IMR-90 (cell line): Measurements from ENCODE around the gene PTGS1. TPM values are rescaled to one million over a fixed set of nuclear protein-coding genes. Genes with fewer than 3 reads are reported as not detected.

Experiments used
- ATAC-seq: fragments of 200-7000 bp; cut with Tn5 transposase; 2 replicates; pipeline ENCODE4 v1.9.1; 2020; ENCODE audit warnings: low read depth, mild to moderate bottlenecking, moderate library complexity
- BruUV-seq: library from RNA; stranded (reverse); fragments of 400-500 nt; replicated peaks from 2 replicates; lab custom pipeline; 2021; lab: Mats Ljungman, UMichigan
- CTCF ChIA-PET: fragments of 300-600 bp; formaldehyde crosslinking; extraction: SDS; loops from one replicate; lab custom pipeline; 2021; ENCODE audit warnings: antibody characterized with exemption; lab: Yijun Ruan, JAX
- POLR2A ChIA-PET: fragments of 300-600 bp; sonication (Branson Sonifier 250); formaldehyde crosslinking; loops from one replicate; lab custom pipeline; 2022; ENCODE audit warnings: antibody characterized with exemption; ENCODE audit not compliant: unreplicated experiment; lab: Charles Lee
- DNase-seq: peaks from one replicate; pipeline ENCODE4 v3.0.0; 2013
- H2AFZ ChIP-seq: replicated peaks from 2 replicates; pipeline ENCODE3; 2013; ENCODE audit warnings: low read length, mild to moderate bottlenecking; ENCODE audit not compliant: poor library complexity
- H2AK5ac ChIP-seq: 2 replicates; pipeline ENCODE4 v1.6.1; 2013; ENCODE audit warnings: low read depth, low read length, inconsistent platforms
- H2AK9ac ChIP-seq: replicated peaks from 2 replicates; pipeline ENCODE3; 2013; ENCODE audit warnings: mild to moderate bottlenecking, low read depth, low read length, moderate library complexity; ENCODE audit not compliant: poor library complexity
- H2BK120ac ChIP-seq: 2 replicates; pipeline ENCODE4 v1.6.1; 2013; ENCODE audit warnings: low read depth, low read length, inconsistent platforms
- H2BK15ac ChIP-seq: 3 replicates; pipeline ENCODE4 v1.6.1; 2013; ENCODE audit warnings: low read depth, low read length, inconsistent platforms
- H2BK20ac ChIP-seq: 2 replicates; pipeline ENCODE4 v1.6.1; 2013; ENCODE audit warnings: low read depth, mild to moderate bottlenecking, inconsistent platforms, low read length, moderate library complexity
- H2BK5ac ChIP-seq: 2 replicates; pipeline ENCODE4 v1.6.1; 2013; ENCODE audit warnings: mild to moderate bottlenecking, low read depth, low read length, inconsistent platforms; ENCODE audit not compliant: poor library complexity, severe bottlenecking
- H3K14ac ChIP-seq: replicated peaks from 2 replicates; pipeline ENCODE4 v1.6.1; 2013; ENCODE audit warnings: low read depth, low read length, inconsistent platforms
- H3K18ac ChIP-seq: 2 replicates; pipeline ENCODE4 v1.6.1; 2013; ENCODE audit warnings: low read depth, low read length, control low read depth
- H3K23ac ChIP-seq: 2 replicates; pipeline ENCODE4 v1.6.1; 2013; ENCODE audit warnings: low read depth, low read length, inconsistent platforms
- H3K27ac ChIP-seq: 2 replicates; pipeline ENCODE4 v1.5.1; 2013; ENCODE audit warnings: mild to moderate bottlenecking, control low read depth, low read length; ENCODE audit not compliant: insufficient read depth
- H3K27me3 ChIP-seq: 2 replicates; pipeline ENCODE4 v1.6.1; 2013; ENCODE audit warnings: low read length; ENCODE audit not compliant: control insufficient read depth, insufficient read depth
- H3K36me3 ChIP-seq: 2 replicates; pipeline ENCODE4 v1.6.1; 2013; ENCODE audit warnings: low read length, mixed read lengths; ENCODE audit not compliant: control insufficient read depth, insufficient read depth
- H3K4ac ChIP-seq: 2 replicates; pipeline ENCODE4 v1.6.1; 2013; ENCODE audit warnings: low read depth, low read length, inconsistent platforms
- H3K4me1 ChIP-seq: 2 replicates; pipeline ENCODE4 v1.6.1; 2013; ENCODE audit warnings: low read length, mixed read lengths; ENCODE audit not compliant: control insufficient read depth, insufficient read depth
- H3K4me2 ChIP-seq: 2 replicates; pipeline ENCODE4 v1.6.1; 2013; ENCODE audit warnings: low read depth, mild to moderate bottlenecking, control low read depth, low read length, moderate library complexity
- H3K4me3 ChIP-seq: 2 replicates; pipeline ENCODE4 v1.5.1; 2013; ENCODE audit warnings: low read depth, mild to moderate bottlenecking, control low read depth, low read length, moderate library complexity; ENCODE audit not compliant: insufficient read depth
- H3K56ac ChIP-seq: 2 replicates; pipeline ENCODE4 v1.6.1; 2013; ENCODE audit warnings: low read length, inconsistent platforms; ENCODE audit not compliant: insufficient read depth; ENCODE audit errors: extremely low read depth
- H3K79me1 ChIP-seq, 2 experiments: 2 replicates each; pipeline ENCODE4 v1.6.1; 2013; ENCODE audit warnings: low read length in 2 of 2, inconsistent platforms in 1 of 2, low read depth in 1 of 2
- H3K9ac ChIP-seq: 2 replicates; pipeline ENCODE4 v1.6.1; 2013; ENCODE audit warnings: low read depth, low read length, control low read depth
- H3K9me1 ChIP-seq: 2 replicates; pipeline ENCODE4 v1.6.1; 2013; ENCODE audit warnings: low read length, inconsistent platforms; ENCODE audit not compliant: insufficient read depth
- H3K9me3 ChIP-seq: 2 replicates; pipeline ENCODE4 v1.6.1; 2013; ENCODE audit warnings: low read length; ENCODE audit not compliant: control insufficient read depth, insufficient read depth
- H4K20me1 ChIP-seq: 2 replicates; pipeline ENCODE4 v1.6.1; 2013; ENCODE audit warnings: low read length, inconsistent platforms; ENCODE audit not compliant: insufficient read depth
- H4K5ac ChIP-seq: 2 replicates; pipeline ENCODE4 v1.6.1; 2013; ENCODE audit warnings: mild to moderate bottlenecking, low read depth, low read length, control low read depth
- H4K8ac ChIP-seq, 2 experiments: 2 replicates each; pipeline ENCODE4 v1.6.1; 2013; ENCODE audit warnings: low read depth in 2 of 2, low read length in 2 of 2, control low read depth in 1 of 2, inconsistent platforms in 1 of 2
- H4K91ac ChIP-seq: 2 replicates; pipeline ENCODE4 v1.6.1; 2013; ENCODE audit warnings: low read depth, low read length, inconsistent platforms; ENCODE audit not compliant: insufficient read depth
- CEBPB ChIP-seq: IDR thresholded peaks from 2 replicates; pipeline ENCODE4 v1.6.1; 2012; ENCODE audit warnings: low read depth, low read length, improper control_type of control experiment
- FOS ChIP-seq: fragments of 150-350 bp; IDR thresholded peaks from 2 replicates; pipeline ENCODE4 v1.6.1; 2016; ENCODE audit warnings: low read depth, low read length
- MAZ ChIP-seq: IDR thresholded peaks from 2 replicates; pipeline ENCODE4 v1.6.1; 2012; ENCODE audit warnings: low read depth, mild to moderate bottlenecking, low read length, improper control_type of control experiment, moderate library complexity, borderline replicate concordance
- RFX5 ChIP-seq: IDR thresholded peaks from 2 replicates; pipeline ENCODE4 v1.8.0; 2012; ENCODE audit warnings: low read depth, mild to moderate bottlenecking, low read length, moderate library complexity
- SMC3 ChIP-seq: fragments of 150-350 bp; IDR thresholded peaks from 2 replicates; pipeline ENCODE4 v1.6.1; 2016; ENCODE audit warnings: low read depth, mild to moderate bottlenecking, antibody characterized with exemption, low read length, moderate library complexity
- USF2 ChIP-seq: fragments of 150-350 bp; IDR thresholded peaks from 2 replicates; pipeline ENCODE4 v1.6.1; 2017; ENCODE audit warnings: mild to moderate bottlenecking, antibody characterized with exemption, low read length, low read depth
- WGBS, 2 experiments: methylation state at CpG; one replicate each; pipeline versions ENCODE4 v1.1.5 to v1.1.7; 2013; ENCODE audit warnings: missing lambda C conversion rate in 2 of 2; ENCODE audit not compliant: insufficient read length in 1 of 2; ENCODE audit errors: extremely low coverage in 2 of 2; 5-methylcytosine and 5-hydroxymethylcytosine counted together
- dilution Hi-C: fragments of 300-500 bp; cut with HindIII; formaldehyde crosslinking; loops from one replicate; pipeline ENCODE4 v1.14.3; 2018; ENCODE audit warnings: low sequenced_read_pairs; ENCODE audit not compliant: unreplicated experiment
- in situ Hi-C: fragments of 300-500 bp; cut with MboI; formaldehyde crosslinking; loops from 3 replicates; pipeline ENCODE4 v1.14.3; 2019; ENCODE audit warnings: low sequenced_read_pairs, inconsistent platforms, mixed read lengths
- intact Hi-C: fragments of 100-400 bp; cut with micrococcal nuclease; formaldehyde crosslinking; loops from 2 replicates; pipeline ENCODE4 v1.10.0; 2022
- polyA plus RNA-seq, 3 experiments: library from polyadenylated mRNA; depleted of rRNA; stranded (reverse); fragments of >200 nt; gene quantifications; 2 replicates each; pipeline ENCODE4 v1.2.3, GENCODE V29; 2012; ENCODE audit warnings: low replicate concordance in 1 of 3
- total RNA-seq: library from RNA; depleted of rRNA; stranded (reverse); fragments of >200 nt; gene quantifications from 2 replicates; pipeline ENCODE4 v1.2.3, GENCODE V29; 2012
- TF ChIP-seq, protein P1 (sequence below): fragments of 150-350 bp; IDR thresholded peaks from 2 replicates; pipeline ENCODE4 v1.6.1; 2016; ENCODE audit warnings: low read depth, mild to moderate bottlenecking, low read length, moderate library complexity, borderline replicate concordance

The PTGS1 gene
- total and polyA plus RNA-seq, 2 of the 4 experiments (the other 2 are of a cell fraction) = 24.7 to 38.3 TPM

DNA sequence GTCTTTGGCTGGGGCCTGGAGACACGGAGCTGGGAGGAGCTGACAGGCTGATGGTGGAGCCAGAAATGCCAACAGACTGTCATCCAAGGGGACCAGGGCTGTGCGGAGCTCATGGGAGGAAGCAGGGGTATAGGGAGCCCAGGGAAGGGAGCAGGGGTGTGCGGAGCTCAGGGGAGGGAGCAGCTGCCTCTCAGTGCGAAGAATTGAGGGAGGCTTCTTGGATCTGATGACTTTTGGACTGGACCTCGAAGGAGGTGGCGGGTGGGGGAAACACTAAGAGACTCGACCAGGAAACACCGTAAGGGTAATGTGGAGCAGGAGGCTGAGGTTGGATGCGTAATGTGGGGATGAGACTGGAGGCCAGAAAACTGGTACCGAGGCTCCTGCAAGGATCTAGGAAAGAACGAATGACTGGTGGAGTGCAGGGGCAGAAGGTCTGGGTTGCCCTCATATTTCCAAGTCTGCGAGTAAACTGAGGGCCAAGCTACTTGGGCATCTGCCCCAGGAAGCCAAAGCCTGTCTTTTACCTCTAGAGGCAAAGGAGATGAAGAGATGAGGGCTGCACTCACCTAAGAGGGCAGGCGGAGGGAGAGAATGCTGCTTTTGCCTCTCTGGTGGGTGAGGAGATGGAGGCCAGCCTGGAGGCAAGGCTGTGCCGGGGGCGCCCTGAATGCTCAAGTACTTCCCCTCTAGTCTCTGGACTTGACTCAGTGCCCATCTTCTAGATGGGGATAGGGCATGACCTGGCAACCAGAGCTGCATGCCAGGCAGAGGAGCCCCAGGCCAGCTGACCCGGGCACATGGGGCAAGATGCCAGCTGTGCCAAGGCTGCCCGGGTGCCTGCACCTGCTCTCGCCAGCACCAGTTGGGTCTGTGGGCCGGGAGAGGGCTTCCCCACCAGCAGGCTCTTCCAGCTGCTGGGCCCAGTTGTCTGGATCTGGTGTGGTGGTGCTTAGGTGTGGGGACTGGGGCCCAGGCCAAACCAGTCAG, 2.3 kb downstream of the PTGS1 start (continued):
- TF ChIP-seq CEBPB (no peak), SMC3 (no peak), MAZ (no peak)

DNA sequence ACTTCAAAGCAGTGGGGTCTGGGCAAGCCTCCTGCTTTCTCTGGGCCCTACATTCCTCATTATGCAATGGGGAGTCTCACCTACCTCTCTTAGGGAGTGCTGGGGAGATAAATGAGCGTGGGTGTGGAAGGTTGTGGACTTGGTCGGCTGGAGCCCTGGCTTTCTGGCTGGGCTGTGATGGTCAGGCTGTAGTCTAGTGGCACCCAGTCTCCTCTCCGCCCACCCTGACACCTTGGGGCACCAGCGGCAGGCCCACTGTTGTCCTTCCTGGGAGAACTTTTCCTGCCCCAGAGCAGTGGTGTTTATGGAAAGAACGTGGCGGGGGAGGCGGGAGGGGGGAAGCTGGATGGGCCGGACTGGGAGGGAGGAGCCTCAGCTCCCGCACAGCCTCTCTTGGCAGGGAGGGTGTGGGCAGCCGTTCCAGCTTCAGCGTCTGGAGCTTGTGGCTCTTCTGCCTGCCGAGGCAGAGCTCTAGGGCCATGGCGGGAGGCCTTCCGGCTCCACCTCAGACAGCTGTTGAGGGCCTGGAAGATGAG, 4.1 kb downstream of the PTGS1 start:
- peak overlapping the region; percentile 1 for H3K4me3 ChIP-seq
- H4K91ac ChIP-seq = peak overlapping the region; percentile 79
- peak overlapping the region; percentile 82 for H2BK20ac ChIP-seq
- DNase-seq (peak; percentile 77), ATAC-seq (peak; percentile 82)
- peaks cover 3% of the 10 kb centered on the region; the same call in 1 of the 2 replicates for H3K9me3 ChIP-seq
- TF ChIP-seq USF2 = no peak
- peak; percentile 62; the same call in 1 of the 2 replicates for TF ChIP-seq MAZ
- no peak for TF ChIP-seq RFX5
- TF ChIP-seq, protein P1, sequence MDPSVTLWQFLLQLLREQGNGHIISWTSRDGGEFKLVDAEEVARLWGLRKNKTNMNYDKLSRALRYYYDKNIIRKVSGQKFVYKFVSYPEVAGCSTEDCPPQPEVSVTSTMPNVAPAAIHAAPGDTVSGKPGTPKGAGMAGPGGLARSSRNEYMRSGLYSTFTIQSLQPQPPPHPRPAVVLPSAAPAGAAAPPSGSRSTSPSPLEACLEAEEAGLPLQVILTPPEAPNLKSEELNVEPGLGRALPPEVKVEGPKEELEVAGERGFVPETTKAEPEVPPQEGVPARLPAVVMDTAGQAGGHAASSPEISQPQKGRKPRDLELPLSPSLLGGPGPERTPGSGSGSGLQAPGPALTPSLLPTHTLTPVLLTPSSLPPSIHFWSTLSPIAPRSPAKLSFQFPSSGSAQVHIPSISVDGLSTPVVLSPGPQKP = no peak
- TF ChIP-seq FOS = no peak
- peak overlapping the region; percentile 96 for H3K23ac ChIP-seq
- peak overlapping the region; percentile 88 for H2AFZ ChIP-seq
- peak overlapping the region; percentile 26 to 93 for H4K8ac ChIP-seq
- peak overlapping the region; percentile 88 for H3K4ac ChIP-seq
- no CpG with 5 or more reads among the region's 14 CpGs for WGBS, 2 experiments
- no peaks in the 10 kb centered on the region for H3K27me3 ChIP-seq
- in situ Hi-C loops = loop anchor here (10.0 kb wide), 1 partner anchor 440 kb away; no protein-coding TSS in a partner anchor
- H3K9ac ChIP-seq = peak overlapping the region; percentile 56
- H3K4me1 ChIP-seq = peaks cover 51% of the 10 kb centered on the region
- H2BK5ac ChIP-seq = peak overlapping the region; percentile 76
- POLR2A ChIA-PET = no interaction called here
- H3K4me2 ChIP-seq = peak overlapping the region; percentile 62
- peak overlapping the region; percentile 76 for H3K27ac ChIP-seq
- H2BK15ac ChIP-seq = peak overlapping the region; percentile 81
- BruUV-seq = no TSS peak
- peaks cover 39 to 84% of the 10 kb centered on the region in 2 experiments; a peak in 3 of 4 replicates for H3K79me1 ChIP-seq
- H3K36me3 ChIP-seq = peaks cover 27% of the 10 kb centered on the region
- peak overlapping the region; percentile 78 for H2AK9ac ChIP-seq
- peak overlapping the region; percentile 62 for H3K18ac ChIP-seq
- CTCF ChIA-PET = interaction anchor here (0.8 kb wide), 1 partner anchor 24 kb away, joined by 3 read pairs; no protein-coding TSS in a partner anchor
- peak overlapping the region; percentile 96 for H4K5ac ChIP-seq
- H3K56ac ChIP-seq = peak overlapping the region; percentile 58
- H2AK5ac ChIP-seq = peak overlapping the region; percentile 94
- peaks cover 45% of the 10 kb centered on the region for H3K9me1 ChIP-seq
- peak overlapping the region; percentile 97 for H3K14ac ChIP-seq
- H4K20me1 ChIP-seq = no peaks in the 10 kb centered on the region
- dilution Hi-C loops = no loop called here
- H2BK120ac ChIP-seq = peak overlapping the region; percentile 96
- intact Hi-C loops = no loop called here
